NCI-H1436 treated with DMSO at 0.1 percent for 48 hours (cell line): ENCODE results near the gene PYHIN1.
"Not testable (repeated sequence)": the region's sequence is repeated elsewhere in the genome, so short reads cannot be mapped to it uniquely, and the experiment has no call there.

Experiments used
- DNase-seq: peaks from one replicate; lab custom pipeline; 2025; lab: John Stamatoyannopoulos, UW

PYHIN1 gene

DNA sequence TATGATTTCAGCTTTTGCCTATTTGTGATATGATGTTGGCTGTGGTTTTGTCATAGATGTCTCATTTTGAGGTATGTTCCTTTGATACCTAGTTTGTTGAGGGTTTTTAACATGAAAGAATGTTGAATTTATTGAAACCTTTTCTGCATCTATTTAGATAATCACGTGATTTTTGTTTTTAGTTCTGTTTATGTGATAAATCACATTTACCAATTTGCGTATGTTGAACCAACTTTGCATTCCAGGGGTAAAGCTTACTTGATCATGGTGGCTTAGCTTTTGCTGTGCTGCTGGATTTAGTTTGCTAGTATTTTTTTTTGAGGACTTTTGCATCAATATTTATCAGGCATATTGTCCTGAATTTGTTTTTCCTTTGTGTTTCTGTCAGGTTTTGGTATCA lies 51.9 kb downstream of the PYHIN1 start:
- DNase-seq: no peak

DNA sequence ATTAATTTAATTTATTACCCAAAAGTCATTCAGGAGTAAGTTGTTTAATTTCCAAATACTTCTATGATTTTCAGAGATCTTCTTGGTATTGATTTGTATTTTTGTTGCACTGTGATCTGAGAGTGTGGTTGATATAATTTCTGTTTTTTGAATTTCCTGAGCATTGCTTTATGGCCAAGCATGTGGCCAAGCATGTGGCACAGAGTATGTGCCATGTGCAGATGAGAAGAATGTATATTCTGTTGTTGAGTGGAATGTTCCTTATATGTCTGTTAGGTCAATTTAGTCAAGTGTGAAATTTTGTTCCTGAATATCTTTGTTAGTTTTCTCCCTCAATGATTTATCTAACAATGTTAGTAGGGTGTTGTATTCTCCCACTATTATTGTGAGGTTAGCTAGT lies 53.0 kb downstream of the PYHIN1 start:
- DNase-seq: no peak

DNA sequence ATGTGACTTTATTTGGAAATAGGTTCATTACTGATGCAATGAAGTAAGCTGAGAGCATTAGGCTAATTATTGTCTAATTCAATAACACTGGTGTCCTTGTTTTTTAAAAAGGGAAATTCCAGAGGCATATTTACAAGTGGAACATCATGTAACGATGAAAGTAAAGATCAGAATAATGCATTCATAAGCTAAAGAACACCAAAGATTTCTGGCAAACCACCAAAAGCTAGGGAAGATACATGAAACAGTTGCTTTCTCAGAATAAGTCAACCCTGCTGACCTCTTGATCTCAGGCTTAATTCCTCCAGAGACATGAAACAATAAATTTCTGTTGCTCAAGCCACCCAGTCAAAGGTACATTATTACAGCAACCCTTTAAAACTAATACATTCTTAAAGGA lies 58.1 kb downstream of the PYHIN1 start:
- no peak for DNase-seq

DNA sequence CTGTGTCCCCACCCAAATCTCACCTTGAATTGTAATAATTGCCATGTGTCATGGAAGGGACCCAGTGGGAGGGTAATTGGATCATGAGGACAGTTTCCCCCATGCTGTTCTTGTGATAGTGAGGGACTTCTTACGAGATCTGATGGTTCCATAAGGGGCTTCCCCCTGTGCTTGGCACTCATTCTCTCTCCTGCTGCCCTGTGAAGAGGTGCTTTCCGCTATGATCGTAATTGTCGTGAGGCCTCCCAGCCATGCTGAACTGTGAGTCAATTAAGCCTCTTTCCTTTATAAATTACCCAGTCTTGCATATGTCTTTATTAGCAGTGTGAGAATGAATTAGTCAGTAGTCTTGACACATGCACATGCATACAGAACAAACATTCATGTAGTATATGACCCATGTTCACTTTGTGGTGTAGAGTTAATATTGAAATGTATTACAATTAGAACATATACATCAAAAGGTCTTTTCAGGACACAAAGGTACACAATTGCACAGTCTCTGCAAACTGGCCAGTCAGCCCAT lies 61.5 kb downstream of the PYHIN1 start:
- DNase-seq: no peak

DNA sequence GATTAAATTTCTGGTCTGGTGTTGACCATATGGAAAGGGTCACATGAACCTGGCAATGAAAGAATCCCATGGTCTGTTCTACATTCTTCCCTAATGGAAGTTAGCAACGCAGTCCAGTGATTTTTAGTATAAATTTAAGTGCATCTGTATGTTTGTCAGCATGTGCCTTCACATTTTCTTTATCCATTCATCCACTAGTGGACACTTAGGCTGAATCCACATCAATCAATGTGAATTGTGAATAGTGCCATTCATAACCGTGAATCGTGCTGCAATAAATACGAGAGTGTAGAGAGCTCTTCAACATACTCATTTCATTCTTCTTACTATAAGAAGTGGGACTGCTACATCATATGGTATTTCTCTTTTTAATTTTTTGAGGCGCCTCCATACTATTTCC lies 65.6 kb downstream of the PYHIN1 start:
- no peak for DNase-seq

DNA sequence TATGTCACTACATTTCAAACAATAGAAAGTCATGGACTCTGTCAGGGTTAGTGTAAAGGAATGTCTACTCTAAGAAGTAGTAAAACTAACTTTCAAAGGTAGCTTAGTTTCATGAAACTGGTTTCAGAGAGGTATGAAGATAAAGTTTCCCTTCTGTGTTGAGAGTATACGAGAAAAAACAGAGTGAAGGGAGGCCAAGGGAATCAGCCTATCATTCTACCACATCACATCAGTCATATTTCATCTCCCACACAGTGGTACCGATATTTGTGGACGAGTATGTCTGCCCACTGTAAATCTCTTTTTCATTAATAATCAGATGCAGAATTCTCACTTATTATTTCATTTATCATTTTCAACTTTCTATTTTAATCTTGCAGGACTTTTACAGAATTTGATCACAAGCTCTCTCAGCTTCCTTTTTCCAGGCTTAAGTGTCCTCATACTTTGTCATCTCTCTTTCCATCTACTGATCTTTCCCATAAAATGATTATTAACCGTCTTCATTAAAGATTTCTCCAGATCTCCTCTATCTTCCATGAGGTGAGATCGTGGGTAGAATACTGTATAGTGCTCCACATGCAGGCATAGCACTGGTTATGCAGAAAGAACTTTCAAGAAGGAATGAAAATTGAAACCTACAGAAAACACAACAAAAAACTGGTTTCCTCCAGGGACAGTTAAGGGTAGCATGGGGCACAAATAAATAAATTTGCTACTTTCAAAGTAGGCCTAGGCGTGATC lies 66.9 kb downstream of the PYHIN1 start:
- DNase-seq: no peak

DNA sequence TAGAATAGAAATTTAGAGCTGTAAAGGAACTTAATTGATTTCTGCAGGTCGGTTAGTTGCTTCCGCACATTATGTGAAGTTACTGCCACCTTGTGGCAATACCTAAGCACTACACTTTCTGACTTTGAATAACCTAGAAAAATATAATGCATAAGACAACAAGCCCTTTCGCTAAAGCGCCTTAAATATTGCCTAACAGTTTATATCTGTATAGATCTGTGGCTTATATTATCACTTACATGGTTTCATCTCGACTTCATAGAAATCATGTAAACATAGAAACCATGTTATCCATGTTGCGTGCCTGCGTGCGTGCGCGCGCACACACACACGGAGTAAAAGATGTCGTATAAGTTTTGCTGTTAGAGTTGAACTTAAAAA lies 67.4 kb downstream of the PYHIN1 start:
- peak; percentile 7 for DNase-seq

DNA sequence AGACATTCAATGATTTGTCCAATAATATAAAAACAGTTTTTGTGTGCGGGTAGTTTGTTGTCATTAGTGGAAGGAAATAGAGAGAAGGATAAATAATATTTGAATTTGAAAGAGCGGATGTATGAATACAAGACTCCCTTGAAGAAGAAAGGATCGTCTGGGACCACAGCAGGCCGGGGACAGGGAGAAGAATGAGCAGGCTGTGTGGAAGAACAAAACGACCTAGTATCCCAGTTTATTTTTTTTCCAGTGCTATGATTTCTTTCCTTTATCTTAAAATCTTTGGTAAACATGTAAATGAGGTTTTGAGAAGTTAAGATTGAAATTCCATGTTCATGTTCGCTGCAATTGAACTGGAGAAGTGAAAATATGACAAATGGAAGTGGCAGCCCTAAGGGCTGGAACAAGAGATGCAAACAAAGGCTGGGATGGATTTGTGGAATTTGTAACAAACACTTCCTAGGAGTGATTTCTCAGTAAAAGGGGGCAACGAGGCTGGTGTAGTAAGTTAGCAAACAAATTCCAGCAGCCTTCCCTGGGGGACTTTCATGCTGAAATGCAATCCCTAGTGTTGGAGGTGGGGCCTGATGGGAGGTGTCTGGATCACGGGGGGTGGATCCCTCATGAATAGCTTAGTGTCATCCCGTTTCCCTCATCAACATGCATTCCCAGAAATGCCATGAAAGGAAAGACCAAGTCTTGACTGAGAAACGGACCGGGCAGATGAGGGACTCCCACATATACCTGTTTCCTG lies 68.1 kb downstream of the PYHIN1 start:
- no peak for DNase-seq

DNA sequence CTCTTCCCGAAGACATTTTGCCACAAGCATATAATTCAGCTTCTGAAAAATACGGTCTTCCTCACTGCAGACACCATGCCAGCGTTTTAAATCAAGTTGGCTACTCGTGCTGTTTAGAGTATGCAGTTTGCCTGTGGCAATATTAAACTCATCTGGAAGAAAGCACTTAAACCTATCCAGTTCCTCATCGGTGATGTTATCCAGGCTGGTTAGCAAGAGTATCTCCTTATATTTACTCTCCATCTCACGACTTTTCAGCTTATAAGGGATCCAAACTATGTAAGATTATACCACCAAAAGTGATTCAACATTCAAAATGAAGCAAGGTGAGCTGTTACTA lies 68.7 kb downstream of the PYHIN1 start:
- DNase-seq: no peak

DNA sequence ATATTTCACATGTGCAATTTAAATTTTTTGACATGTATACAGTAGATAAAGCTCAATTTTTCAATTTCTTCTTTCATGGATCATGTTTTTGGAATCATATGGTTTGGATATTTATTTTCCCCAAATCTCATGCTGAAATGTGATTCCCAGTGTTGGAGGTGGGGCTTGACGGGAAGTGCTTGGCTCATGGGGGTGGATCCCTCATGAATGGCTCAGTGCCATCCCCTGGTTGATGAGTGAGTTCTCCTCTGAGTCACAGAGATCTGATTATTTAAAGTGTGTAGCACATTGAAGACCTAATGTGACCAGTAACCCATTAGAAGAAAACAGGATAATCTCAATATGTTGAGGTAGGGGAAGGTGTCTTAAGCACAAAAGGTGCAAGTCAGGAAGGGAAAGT lies 69.3 kb downstream of the PYHIN1 start:
- no peak for DNase-seq

DNA sequence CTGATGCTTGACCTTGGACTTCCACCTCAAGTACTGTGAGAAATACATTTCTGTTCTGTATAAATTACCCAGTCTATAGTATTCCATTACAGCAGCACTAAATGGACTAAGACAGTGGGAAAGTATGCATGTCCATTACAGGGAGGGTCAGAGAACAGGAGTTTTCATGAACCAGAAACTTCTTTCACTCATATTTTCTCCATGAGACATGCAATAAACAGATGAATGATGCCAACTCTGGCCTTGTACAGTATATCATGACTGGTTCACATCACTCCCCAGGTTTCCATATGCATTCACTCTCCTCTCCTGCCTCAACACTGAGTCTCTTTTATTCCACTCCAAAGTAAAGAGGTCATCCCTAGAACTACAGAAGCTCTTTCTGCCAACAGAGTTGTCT lies 73.8 kb downstream of the PYHIN1 start:
- no peak for DNase-seq

DNA sequence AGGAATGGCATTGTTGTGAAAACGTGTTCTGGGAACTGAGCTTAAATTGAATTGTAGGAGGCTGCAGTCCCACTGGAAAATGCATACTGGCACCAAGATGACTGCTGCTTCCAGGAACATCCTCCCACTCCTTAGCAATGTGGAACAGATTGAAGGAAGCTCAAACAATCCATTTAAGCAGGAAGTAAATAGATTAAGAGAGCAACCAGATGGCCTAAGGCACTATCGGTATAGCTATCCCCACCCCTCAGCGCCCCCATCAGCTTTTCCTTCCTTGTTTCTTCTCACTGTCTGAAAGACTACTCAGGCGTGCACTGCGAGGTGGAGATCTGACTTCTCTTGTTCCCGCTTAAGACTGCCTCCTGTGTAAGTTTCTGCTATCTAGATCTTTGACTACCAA lies 74.3 kb downstream of the PYHIN1 start:
- DNase-seq: no peak

DNA sequence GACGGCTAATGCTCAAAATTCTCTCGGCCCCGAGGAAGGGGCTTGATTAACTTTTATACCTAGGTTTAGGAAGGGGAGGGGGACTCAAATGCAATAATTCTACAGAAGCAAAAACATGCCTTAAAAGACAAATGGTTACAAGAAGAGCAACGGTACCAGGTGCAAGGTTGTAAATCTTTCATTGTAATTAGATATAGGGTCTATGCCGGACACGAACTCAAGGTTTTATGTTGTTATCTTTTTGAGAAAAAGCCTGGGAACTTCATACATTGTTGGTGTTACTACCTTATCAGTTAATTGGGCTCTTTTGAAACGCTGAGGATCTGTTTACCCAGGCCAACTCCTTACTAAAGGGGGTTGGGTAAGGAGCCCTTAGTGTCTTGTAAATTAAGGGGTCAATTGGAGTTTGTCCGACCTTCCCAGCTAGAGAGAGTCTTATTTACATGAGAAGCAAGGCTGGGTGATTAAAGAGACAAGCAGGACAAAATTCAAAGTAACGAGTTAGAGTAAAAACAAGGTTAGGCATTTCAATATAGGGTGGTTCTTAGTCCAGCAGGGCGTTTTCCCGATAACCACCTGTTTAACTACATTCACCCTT lies 75.0 kb downstream of the PYHIN1 start:
- not testable (repeated sequence) for DNase-seq

DNA sequence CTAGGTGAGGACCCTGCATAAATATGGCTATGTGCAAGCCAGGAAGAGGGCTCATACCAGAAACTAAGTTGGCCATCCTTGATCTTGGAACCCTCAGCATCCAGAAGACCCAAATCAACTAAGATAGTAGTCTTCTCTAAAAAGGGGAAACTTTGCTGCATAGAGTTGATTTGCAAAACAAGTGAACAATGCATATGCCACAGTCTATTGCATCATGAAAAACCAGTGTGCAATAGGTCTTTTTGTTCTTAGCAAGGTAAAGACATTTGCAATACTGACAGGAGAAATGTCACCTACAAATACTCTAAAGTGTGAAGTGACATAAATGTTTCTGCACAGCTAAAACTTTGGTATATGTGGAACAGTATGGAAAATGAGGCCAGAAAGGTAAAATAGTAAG lies 76.4 kb downstream of the PYHIN1 start:
- DNase-seq: no peak

DNA sequence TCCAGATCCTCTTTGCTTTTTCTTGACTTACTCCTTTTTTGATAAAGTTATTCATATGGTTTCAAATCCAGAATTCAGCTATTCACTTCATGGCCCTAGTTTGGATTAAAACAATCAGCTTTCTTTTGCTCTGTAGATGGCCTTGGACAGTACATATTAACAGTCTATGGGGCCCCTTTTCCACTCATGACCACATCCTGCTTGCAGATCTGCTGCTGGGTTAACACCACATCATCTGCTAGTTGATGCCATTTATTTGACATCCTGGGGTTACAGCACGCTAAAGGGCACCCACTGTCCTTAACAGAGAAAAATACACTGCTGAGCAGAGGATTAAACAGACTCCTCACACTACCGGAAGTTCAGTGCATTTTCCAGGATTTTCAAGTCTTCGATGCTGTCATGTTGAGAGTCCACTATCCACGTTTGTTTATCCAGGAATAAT lies 77.4 kb downstream of the PYHIN1 start:
- DNase-seq: no peak

DNA sequence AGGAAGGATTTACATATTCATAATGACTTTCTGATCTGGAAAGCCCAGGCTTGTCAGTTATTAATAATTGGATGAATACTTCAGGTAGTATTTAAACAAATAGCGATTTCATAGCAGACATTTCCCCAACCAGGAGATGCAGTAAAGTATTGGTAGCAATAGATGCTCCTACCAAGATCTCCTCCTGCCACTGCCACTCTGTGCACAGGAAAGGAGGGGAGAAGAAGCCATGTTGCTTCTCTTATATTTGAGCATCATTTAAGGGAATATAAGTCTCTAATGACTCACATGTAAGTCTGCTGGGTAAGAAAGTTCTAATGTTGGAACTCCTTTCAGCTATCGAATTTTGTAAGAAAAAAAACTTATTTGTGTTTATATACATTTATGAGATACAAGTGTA lies 77.9 kb downstream of the PYHIN1 start:
- no peak for DNase-seq

DNA sequence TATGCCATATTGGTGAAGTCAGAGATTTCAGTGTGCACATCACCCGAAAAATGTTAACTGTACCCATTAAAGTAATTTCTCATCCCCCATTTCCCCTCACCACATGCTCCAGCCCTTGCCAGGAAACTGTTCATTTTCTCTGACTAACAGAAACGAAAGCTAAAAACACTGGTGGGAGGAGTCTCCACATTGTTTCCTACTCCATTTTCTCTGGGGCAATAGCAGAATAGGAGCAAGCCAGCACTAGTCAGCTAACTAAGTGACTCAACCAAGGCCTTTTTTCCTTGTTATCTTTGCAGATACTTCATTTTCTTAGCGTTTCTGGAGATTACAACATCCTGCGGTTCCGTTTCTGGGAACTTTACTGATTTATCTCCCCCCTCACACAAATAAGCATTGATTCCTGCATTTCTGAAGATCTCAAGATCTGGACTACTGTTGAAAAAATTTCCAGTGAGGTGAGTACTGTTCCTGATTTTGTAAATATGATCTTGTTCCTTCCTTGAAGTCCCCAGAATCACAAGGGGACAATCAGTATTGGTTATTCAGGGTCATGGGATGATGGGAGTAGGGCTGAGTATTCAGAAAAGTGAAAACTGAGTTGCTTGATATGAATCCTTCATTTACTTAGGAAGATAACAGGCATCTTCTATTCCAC lies 78.5 kb downstream of the PYHIN1 start, which contains the start of gene IFI16:
TSS of gene IFI16 (plus strand) at position 204 of the 658 bp plus-strand sequence. CDS start 4,774 bp downstream, outside the sequence.
- DNase-seq: peak; percentile 26

DNA sequence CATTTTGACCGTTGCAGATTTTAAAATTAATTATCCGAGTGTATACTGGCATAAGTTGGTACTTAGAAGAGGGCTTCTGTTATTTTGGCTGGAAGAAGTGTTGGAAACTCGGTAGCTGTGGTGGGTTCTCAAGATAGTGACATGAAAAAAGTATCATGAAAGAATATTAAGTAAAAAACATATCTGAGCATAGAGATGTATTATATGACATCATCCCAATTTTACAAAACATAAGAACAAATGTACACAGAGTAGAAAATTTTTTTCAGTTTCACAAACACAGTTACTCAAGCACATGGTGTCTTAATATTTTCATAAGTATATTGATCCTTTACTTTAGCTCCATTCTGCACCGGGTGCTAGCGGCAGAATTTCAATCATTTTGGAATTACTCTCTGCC lies 79.0 kb downstream of the PYHIN1 start:
- DNase-seq: no peak

DNA sequence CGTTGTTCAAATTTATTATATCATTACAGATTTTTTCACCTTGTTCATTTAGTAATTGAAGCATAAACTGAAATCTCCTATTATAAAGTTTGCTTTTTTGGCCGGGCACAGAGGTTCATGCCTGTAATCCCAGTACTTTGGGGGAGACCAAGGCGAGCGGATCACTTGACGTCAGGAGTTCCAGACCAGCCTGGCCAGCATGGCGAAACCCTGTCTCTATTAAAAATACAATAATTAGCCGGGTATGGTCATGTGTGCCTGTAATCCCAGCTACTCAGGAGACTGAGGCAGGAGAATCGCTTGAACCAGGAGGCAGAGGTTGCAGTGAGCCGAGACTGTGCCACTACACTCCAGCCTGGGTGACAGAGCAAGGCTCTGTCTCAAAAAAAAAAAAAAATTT lies 79.6 kb downstream of the PYHIN1 start:
- DNase-seq: not testable (repeated sequence)

DNA sequence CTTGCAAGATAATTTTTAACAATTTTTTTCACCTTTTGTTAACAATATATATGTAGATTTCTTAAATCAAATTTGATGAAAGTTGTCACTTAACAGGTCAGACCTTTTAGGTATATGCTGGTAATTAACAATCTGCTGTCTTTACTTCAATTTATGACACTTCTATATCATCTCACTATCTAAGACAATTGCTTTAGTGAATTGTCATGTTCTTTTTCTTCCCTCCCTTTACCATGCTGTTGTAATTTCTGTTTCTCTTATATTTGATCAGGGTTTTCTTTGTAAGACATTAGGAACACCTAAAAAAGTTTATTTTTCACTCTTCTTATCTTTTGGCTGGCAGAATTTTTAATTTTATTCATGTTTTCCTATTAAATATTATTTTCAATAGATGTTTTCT lies 80.4 kb downstream of the PYHIN1 start:
- no peak for DNase-seq

DNA sequence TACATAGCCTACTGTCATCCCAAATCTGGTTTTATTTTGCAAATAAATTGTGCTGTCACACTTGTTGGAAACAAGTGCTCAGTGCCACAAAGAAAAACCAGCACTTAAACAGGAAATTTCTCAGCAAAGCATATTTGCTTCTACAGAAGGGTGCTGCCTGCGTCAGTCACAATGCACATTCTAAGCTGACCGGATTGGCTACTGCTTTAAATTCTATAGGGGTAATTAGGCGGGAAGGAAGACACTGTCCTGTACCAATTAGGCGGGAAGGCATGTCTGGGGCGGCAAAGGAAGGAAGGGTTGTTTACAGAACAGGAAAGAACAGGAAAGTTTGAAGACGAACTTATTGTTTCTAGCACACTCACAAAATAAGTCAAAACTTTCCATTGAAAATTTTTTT lies 81.1 kb downstream of the PYHIN1 start:
- no peak for DNase-seq

DNA sequence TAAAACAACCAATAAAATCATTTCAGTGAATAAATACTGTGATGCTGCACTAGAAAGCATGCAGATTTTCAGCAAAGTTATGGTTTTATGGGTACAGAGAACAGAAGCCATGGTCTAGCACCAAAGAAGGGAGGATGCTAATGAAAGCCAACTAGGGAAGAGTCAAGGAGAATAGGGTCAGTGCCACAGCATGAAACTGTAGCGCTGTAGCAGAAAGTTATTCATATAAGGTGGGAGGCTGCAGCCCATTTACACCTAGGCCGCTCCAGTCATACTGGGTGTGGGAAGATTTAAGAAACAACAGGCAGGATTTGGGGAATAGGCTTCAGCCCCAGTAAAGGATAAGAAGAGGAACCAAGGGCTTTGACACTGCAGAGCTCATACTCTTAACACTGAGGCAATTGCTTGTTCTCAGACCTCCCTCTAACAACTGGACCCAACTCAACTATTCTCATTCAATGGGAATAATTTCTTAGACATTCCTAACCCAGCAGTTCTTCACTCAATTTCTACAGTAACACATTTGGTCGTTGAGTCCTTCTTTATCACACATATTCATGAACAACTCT lies 82.7 kb downstream of the PYHIN1 start:
- DNase-seq: no peak
